GM19025 (cell line): Measurements from ENCODE around the gene MAP3K19.
A peak's percentile ranks its signal among the peaks of the same experiment; 100 is the strongest.
"Not testable (repeated sequence)": the region's sequence is repeated elsewhere in the genome, so short reads cannot be mapped to it uniquely, and the experiment has no call there.

Experiments
- ATAC-seq: cut with Tn5 transposase; IDR thresholded peaks from one replicate; pipeline ENCODE4 v1.9.1; 2021; ENCODE audit warnings: mild to moderate bottlenecking, low read depth, moderate library complexity; ENCODE audit not compliant: unreplicated experiment

MAP3K19 gene

DNA sequence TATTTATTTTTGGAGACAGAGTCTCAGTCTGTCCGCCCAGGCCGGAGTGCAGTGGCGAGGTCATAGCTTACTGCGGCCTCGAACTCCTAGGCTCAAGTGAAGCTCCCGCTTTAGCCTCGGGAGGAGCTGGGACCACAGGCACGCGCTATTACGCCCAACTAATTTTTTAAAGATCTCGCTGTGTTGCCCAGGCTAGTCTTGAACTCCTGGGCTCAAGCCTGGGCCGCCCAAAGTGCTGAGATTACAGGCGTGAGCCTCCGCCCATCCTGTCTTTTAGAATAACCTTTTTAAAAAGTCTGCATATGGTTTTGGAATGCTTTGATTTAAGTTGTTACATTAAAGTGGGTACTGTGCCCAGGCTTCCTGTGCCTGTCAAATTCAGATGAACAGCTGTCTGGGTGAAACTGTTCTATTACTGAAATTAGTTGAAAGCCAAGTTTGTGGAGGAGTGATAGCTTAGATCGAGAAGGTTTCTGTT is 5.8 kb upstream of the MAP3K19 start:
- peak; percentile 30 for ATAC-seq

DNA sequence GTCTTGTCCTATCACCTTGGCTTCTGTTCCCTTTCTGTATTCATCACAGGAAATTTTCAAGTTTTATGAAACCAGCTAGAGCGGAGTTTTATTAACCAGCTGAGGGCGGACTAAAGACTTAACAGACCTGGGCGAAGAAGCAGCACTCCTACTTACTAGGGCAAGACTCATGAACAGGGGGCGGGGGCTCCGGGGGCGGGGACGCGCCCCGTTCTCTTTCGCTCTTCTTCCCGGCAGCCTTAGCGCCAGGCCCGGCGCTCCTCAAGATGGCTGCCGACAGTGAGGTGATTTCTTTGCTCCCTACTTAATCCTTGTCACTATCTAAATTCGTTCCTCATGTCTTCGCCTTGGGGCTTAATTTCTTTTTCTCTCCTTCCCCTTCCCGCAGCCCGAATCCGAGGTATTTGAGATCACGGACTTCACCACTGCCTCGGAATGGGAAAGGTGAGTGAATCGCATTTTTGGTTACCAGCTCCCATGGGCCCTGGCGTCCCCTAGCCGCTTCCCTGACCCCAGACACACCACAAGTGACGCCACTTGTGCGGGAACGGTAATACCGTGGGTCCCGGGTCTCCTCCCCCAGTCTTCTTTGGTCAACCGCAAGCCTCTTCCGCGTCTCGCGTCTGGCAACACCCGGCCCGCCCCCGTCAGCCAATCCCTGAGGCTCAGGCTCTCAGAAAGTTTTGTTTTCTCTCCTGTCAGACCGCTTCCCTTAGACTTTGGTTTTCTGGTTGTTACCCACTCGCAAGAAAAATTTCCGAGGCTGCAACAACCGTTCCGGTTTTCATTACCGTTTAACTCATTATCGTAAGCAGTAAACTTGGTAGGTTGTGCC is 5.0 kb upstream of the MAP3K19 start, which contains the start of gene RAB3GAP1:
Gene RAB3GAP1 (plus strand): TSS at position 251 of the 835 bp plus-strand sequence. CDS start 16 bp downstream, at position 267.
- ATAC-seq, result peak; percentile 77

DNA sequence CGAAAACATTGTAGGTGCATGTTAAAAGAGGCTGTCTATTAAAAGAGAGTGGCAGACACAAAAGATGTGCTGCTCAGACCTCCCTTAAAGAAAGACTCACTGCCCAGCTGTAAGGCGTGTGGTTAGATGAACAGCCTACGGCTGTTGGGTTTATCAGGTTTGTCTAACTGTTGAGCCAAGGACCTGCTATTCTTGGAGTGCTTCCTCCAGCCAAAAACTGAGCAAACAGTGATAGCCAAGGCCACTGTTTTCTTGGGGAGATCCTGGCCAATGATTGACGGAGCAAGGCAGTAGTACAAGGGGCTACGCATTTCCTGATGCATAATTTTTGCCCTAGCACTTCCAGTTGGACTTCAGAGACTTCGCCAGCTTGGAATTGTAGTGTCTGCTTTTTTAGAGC is 3.4 kb upstream of the MAP3K19 start:
- ATAC-seq, result no peak

- no peak for ATAC-seq
Measured at GRCh38 chr2:135050132-135050531, 2.9 kb upstream of the MAP3K19 start.

- ATAC-seq, result no peak
Measured at GRCh38 chr2:135048122-135048521, 875 bp upstream of the MAP3K19 start.

GRCh38 chr2:135043345-135043744 is 3.9 kb downstream of the MAP3K19 start:
- ATAC-seq, result no peak

GRCh38 chr2:135037831-135038230 is 9.4 kb downstream of the MAP3K19 start:
- ATAC-seq, result no peak

DNA sequence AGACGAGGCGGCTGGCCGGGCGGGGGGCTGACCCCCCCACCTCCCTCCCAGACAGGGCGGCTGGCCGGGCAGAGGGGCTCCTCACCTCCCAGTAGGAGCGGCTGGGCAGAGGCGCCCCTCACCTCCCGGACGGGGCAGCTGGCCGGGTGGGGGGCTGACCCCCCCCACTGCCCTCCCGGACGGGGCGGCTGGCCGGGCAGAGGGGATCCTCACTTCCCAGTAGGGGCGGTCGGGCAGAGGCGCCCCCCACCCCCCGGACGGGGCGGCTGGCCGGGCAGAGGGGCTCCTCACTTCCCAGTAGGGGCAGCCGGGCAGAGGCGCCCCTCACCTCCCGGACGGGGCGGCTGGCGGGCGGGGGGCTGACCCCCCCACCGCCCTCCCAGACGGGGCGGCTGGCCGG is 14.0 kb downstream of the MAP3K19 start:
- ATAC-seq, result not testable (repeated sequence)

- ATAC-seq, result no peak
Measured at GRCh38 chr2:135030826-135031225, 16.4 kb downstream of the MAP3K19 start.

DNA sequence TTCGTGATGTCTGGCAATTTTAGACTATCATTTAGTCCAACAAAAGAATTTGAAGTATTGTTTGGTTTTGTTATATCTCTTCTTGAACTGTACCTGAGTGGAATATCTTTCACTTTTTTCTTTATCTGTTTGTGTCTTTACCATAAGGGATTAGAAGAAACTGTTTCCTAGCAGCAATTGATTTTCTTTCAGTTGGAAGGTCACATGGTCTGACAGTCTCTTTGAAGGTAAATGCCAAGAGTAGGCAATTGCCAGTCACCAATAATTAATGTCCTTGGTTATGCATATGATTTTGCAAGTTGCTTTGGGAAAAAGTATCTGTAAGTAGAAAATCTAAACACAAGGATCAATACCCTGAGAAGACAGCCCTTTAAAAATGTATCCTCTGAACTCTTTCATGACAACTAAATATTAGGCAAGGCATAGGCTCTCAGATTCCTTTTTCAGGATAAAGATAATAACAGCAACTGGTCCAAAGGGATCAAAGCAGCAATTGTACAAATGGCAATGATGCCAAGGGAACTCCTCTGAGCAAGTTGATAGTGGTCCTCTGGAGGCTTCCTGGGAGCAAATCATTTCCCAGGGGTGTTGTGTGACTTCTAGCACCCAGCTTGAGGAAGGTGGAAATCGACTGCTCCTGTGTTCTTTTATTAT is 17.6 kb downstream of the MAP3K19 start:
- ATAC-seq, result no peak

DNA sequence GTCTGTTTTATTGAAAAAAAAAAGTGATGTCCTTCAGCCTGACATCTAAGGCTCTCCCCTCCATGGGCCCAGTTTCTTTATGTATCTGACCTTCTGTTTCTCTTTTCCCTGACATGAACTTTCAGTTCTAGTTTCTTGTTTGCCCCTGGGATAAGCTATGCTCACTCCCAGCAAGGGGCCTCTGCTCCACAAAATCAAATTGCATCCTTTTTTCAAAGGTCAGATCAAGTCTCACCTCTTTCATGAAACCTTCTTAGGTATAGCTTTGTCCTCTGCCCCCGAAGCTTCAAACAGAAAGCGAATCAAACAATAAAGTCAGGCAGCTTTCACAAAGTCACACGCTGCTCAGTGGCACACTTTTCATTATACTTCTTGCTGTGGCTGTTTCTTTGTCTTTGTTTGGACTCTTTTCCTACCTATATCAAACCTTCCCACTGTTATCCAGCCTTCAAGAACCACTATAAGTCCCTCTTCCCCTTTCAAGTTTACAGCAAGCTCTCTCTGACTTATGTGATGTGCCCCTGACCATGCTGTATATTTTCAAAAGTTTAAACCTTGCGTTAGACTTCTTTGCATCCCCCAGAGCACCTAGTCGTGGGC is 23.3 kb downstream of the MAP3K19 start:
- ATAC-seq, result no peak

- ATAC-seq, result no peak
Measured at GRCh38 chr2:135022952-135023880, 24.0 kb downstream of the MAP3K19 start.

- no peak for ATAC-seq
Measured at GRCh38 chr2:135021618-135022017, 25.6 kb downstream of the MAP3K19 start.

GRCh38 chr2:135011633-135012032 is 35.6 kb downstream of the MAP3K19 start:
- ATAC-seq, result no peak

DNA sequence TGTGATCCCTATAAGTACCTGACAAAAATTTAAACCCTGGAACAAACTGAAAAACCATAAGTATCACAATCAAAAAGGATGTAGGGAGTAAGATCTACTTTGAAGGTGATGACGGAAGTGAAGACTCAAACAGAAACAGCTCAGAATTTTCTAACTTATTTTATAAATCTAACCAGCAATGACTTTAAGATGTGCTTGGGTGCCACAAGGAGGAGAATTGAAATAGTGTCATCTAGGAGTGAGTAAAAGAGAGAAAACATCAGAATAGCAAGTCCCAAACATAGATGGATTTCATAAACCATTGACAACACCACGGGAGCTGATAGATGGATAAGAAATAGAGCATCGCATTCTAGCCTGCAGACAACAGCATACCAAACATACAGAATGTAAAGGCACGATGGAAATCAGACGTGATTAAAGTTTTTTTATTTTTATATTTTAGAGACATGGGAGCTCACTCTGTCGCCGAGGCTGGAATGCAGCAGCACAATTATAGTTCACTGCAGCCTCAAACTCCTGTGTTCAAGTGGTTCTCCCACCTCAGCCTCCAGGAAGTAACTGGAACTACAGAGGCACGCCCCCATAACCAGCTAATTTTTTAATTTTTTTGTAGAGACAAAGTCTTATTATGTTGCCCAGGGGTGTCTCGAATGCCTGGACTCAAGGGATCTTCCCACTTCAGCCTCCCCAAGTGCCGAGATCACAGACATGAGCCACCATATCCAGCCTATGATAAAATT is 36.9 kb downstream of the MAP3K19 start:
- ATAC-seq, result no peak

DNA sequence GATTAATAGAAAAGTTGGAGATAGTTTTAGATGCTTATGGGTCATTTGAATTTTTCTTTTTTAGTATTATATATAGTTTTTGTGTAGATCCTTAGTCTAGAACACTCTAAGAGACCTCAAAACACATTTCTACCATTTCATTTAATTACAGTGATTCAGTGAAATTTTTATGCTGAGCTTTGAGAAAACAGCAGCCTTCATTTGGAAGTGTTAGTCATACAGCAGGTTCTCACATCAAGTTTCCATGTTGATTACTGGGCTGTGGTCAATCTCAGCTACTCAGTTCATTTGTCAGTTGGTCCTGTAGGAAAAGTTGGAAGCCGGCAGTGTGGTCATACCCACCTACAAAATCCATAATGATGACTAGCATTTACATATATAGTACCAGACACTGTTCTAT is 37.9 kb downstream of the MAP3K19 start:
- no peak for ATAC-seq

DNA sequence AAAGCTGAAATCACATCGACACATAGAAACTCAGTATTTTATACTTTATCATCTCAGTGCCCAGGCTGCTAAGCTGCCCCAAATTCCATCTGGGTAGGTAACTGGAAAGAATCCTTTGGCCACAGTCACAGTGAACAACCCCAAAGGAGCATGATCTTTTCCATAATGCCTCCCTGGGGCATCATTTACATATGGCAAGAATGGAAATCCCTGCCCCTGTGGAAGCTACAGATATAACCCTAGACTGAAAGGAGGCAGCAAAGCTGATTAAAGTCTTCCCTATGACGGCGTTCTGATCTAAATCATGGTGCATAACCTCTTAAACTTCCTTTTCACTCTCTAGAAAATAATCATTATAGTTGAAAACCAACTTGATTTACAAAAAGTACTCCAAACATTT is 41.5 kb downstream of the MAP3K19 start:
- ATAC-seq, result no peak

GRCh38 chr2:135004005-135004746 is 43.1 kb downstream of the MAP3K19 start:
- ATAC-seq, result peak; percentile 81

DNA sequence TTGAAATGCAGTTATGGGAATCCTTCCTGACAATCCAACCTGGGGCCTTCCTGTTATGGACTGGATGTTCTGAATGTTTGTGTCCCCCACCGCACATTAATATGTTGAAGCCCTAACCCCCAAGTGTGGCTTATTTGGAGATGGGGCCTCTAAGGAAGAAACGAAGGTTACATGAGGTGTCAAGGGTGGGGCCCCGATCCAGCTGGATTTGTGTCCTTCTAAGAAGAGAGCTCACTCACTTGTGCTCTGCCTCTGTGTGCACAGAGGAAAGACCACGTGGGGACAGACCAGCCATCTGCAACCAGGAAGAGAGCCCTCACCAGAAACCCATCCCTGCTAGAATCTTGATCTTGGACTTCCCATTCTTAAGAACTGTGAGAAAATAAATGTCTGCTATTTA is 44.4 kb downstream of the MAP3K19 start:
- no peak for ATAC-seq
